HG02938 (cell line): Measurements from ENCODE around the gene REPS2.

Experiments used
- ATAC-seq: cut with Tn5 transposase; IDR thresholded peaks from one replicate; pipeline ENCODE4 v1.9.1; 2021; ENCODE audit warnings: mild to moderate bottlenecking, moderate library complexity; ENCODE audit not compliant: unreplicated experiment

REPS2 gene

GRCh38 chrX:17075004-17075403 is 128.5 kb downstream of the REPS2 start:
- no peak for ATAC-seq

- no peak for ATAC-seq
Measured at GRCh38 chrX:17077361-17077760, 130.9 kb downstream of the REPS2 start.

GRCh38 chrX:17078031-17078720 is 131.7 kb downstream of the REPS2 start:
- no peak for ATAC-seq

GRCh38 chrX:17081511-17081910 is 135.1 kb downstream of the REPS2 start:
- no peak for ATAC-seq

GRCh38 chrX:17081968-17082367 is 135.5 kb downstream of the REPS2 start:
- ATAC-seq: no peak

GRCh38 chrX:17082831-17083230 is 136.4 kb downstream of the REPS2 start:
- no peak for ATAC-seq

- ATAC-seq: no peak
Measured at GRCh38 chrX:17086317-17086716, 139.9 kb downstream of the REPS2 start.

GRCh38 chrX:17095161-17095560 is 148.7 kb downstream of the REPS2 start:
- no peak for ATAC-seq

GRCh38 chrX:17098516-17099247 is 152.2 kb downstream of the REPS2 start:
- peak; percentile 94 for ATAC-seq

GRCh38 chrX:17104433-17104832 is 158.0 kb downstream of the REPS2 start:
- ATAC-seq: peak; percentile 52

GRCh38 chrX:17120816-17121215 is 174.4 kb downstream of the REPS2 start:
- no peak for ATAC-seq

- no peak for ATAC-seq
Measured at GRCh38 chrX:17154001-17154400, 207.5 kb downstream of the REPS2 start.

- no peak for ATAC-seq
Measured at GRCh38 chrX:17160975-17161374, 214.5 kb downstream of the REPS2 start.

GRCh38 chrX:17161991-17162390 is 215.5 kb downstream of the REPS2 start:
- no peak for ATAC-seq

GRCh38 chrX:17164079-17164478 is 217.6 kb downstream of the REPS2 start:
- no peak for ATAC-seq

- no peak for ATAC-seq
Measured at GRCh38 chrX:17164941-17165340, 218.5 kb downstream of the REPS2 start.

- no peak for ATAC-seq
Measured at GRCh38 chrX:17167915-17168314, 221.5 kb downstream of the REPS2 start.

GRCh38 chrX:17170973-17171372 is 224.5 kb downstream of the REPS2 start:
- no peak for ATAC-seq

GRCh38 chrX:17174671-17175070 is 228.2 kb downstream of the REPS2 start:
- no peak for ATAC-seq

GRCh38 chrX:17182317-17182716 is 235.9 kb downstream of the REPS2 start:
- no peak for ATAC-seq

GRCh38 chrX:17183566-17183965 is 237.1 kb downstream of the REPS2 start:
- ATAC-seq: no peak

GRCh38 chrX:17185431-17185830 is 239.0 kb downstream of the REPS2 start:
- ATAC-seq: no peak
